IMR-90 (cell line): Measurements from ENCODE around the gene MARK2.

Source experiments
- CHD1 ChIP-seq: IDR thresholded peaks from 2 replicates; pipeline ENCODE4 v1.6.1; 2012; ENCODE audit warnings: low read depth, low read length, improper control_type of control experiment
- FOS ChIP-seq: fragments of 150-350 bp; IDR thresholded peaks from 2 replicates; pipeline ENCODE4 v1.6.1; 2016; ENCODE audit warnings: low read depth, low read length
- MAFK ChIP-seq: IDR thresholded peaks from 2 replicates; pipeline ENCODE4 v1.6.1; 2012; ENCODE audit warnings: low read depth, low read length, improper control_type of control experiment
- POLR2A ChIP-seq: IDR thresholded peaks from 2 replicates; pipeline ENCODE4 v1.6.1; 2012; ENCODE audit warnings: mild to moderate bottlenecking, low read depth, low read length
- RAD21 ChIP-seq: IDR thresholded peaks from 2 replicates; pipeline ENCODE4 v1.6.1; 2012; ENCODE audit warnings: low read length, improper control_type of control experiment
- RCOR1 ChIP-seq: IDR thresholded peaks from 2 replicates; pipeline ENCODE4 v1.6.1; 2012; ENCODE audit warnings: mild to moderate bottlenecking, low read length, improper control_type of control experiment; ENCODE audit not compliant: insufficient replicate concordance
- RFX5 ChIP-seq: IDR thresholded peaks from 2 replicates; pipeline ENCODE4 v1.8.0; 2012; ENCODE audit warnings: low read depth, mild to moderate bottlenecking, low read length, moderate library complexity
- SMC3 ChIP-seq: fragments of 150-350 bp; IDR thresholded peaks from 2 replicates; pipeline ENCODE4 v1.6.1; 2016; ENCODE audit warnings: low read depth, mild to moderate bottlenecking, antibody characterized with exemption, low read length, moderate library complexity
- TF ChIP-seq, protein P1 (sequence below): conservative IDR thresholded peaks from 2 replicates; pipeline ENCODE4 v1.5.1; 2012; ENCODE audit warnings: mild to moderate bottlenecking, low read depth, low read length, improper control_type of control experiment
- TF ChIP-seq, protein P2 (sequence below): fragments of 150-350 bp; IDR thresholded peaks from 2 replicates; pipeline ENCODE4 v1.6.1; 2017; ENCODE audit warnings: mild to moderate bottlenecking, antibody characterized with exemption, low read length, low read depth
- TF ChIP-seq, protein P3 (sequence below): fragments of 150-350 bp; IDR thresholded peaks from 2 replicates; pipeline ENCODE4 v1.6.1; 2016; ENCODE audit warnings: low read depth, mild to moderate bottlenecking, low read length, moderate library complexity, borderline replicate concordance

DNA sequence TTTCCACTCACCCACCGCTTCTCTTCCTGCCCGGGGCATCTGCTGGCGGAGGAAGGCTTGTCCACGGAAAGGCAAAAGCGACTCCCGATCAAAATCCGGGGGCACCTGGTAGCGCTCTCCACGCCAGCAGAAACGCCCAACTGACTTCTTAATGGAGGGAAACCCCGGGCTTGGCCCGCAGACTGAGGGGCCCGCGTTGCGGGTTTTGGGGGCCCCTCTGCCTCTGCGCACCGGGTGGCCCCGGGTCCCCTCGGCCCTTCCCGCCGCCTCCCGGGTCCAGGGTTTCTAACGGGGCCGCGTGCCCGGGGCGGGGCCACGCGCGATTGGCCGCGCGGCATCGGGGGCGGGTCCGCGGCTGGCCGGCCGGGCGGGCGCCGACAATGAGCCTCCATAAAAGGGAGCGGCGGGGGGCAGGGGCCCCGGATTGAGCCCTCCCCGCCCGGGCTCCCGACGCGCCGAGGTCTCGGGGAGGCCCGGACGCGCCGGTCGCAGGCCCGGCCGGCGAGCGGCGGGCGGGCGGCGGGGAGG, 25.8 kb upstream of the MARK2 start, which contains the start of gene SPINDOC:
- TF ChIP-seq, protein P1, sequence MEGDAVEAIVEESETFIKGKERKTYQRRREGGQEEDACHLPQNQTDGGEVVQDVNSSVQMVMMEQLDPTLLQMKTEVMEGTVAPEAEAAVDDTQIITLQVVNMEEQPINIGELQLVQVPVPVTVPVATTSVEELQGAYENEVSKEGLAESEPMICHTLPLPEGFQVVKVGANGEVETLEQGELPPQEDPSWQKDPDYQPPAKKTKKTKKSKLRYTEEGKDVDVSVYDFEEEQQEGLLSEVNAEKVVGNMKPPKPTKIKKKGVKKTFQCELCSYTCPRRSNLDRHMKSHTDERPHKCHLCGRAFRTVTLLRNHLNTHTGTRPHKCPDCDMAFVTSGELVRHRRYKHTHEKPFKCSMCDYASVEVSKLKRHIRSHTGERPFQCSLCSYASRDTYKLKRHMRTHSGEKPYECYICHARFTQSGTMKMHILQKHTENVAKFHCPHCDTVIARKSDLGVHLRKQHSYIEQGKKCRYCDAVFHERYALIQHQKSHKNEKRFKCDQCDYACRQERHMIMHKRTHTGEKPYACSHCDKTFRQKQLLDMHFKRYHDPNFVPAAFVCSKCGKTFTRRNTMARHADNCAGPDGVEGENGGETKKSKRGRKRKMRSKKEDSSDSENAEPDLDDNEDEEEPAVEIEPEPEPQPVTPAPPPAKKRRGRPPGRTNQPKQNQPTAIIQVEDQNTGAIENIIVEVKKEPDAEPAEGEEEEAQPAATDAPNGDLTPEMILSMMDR, result no peak
- TF ChIP-seq POLR2A (peak; percentile 83), FOS (no peak), SMC3 (no peak), MAFK (no peak), RCOR1 (no peak), RAD21 (no peak), RFX5 (no peak), CHD1 (no peak)
- TF ChIP-seq, protein P2, sequence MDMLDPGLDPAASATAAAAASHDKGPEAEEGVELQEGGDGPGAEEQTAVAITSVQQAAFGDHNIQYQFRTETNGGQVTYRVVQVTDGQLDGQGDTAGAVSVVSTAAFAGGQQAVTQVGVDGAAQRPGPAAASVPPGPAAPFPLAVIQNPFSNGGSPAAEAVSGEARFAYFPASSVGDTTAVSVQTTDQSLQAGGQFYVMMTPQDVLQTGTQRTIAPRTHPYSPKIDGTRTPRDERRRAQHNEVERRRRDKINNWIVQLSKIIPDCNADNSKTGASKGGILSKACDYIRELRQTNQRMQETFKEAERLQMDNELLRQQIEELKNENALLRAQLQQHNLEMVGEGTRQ, result peak; percentile 72
- TF ChIP-seq, protein P3, sequence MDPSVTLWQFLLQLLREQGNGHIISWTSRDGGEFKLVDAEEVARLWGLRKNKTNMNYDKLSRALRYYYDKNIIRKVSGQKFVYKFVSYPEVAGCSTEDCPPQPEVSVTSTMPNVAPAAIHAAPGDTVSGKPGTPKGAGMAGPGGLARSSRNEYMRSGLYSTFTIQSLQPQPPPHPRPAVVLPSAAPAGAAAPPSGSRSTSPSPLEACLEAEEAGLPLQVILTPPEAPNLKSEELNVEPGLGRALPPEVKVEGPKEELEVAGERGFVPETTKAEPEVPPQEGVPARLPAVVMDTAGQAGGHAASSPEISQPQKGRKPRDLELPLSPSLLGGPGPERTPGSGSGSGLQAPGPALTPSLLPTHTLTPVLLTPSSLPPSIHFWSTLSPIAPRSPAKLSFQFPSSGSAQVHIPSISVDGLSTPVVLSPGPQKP, result no peak
